Sigmoid colon (tissue), 4 donors: Measurements from ENCODE around the gene LRRC52.

Source experiments
- EP300 ChIP-seq, 4 donors: sonication (generic); formaldehyde crosslinking; IDR thresholded peaks; one replicate each; pipeline ENCODE4 v1.6.1; 2017; ENCODE audit warnings: antibody characterized with exemption in 4 of 4
- TF ChIP-seq, protein P1 (sequence below), 4 experiments: fragments of 450-650 bp in 3 of 4; fragments of 200-600 bp in 1 of 4; IDR thresholded peaks; one replicate each; pipeline ENCODE4 v1.5.1; 2016 to 2019; ENCODE audit warnings: antibody characterized with exemption in 4 of 4, mild to moderate bottlenecking in 3 of 4, moderate library complexity in 2 of 4

DNA sequence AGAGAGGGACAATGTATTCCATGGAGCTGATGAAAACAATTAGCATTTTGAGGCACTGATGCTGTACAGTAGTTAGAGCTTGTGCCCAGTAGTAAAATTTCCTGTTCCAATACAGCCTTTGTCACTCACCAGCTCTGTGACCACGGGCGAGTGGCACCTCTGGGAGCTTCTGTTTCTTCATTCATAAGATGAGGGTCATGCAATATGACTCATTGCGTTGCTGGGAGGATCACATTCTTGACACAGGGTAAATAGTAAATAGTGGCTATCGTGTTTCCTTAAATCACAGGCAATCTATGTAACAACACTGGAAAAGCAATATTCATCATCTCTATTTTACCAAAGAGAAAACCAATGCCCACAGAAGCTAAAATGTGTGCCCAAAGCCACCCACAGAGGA lies 4.5 kb upstream of the LRRC52 start:
- TF ChIP-seq, protein P1, sequence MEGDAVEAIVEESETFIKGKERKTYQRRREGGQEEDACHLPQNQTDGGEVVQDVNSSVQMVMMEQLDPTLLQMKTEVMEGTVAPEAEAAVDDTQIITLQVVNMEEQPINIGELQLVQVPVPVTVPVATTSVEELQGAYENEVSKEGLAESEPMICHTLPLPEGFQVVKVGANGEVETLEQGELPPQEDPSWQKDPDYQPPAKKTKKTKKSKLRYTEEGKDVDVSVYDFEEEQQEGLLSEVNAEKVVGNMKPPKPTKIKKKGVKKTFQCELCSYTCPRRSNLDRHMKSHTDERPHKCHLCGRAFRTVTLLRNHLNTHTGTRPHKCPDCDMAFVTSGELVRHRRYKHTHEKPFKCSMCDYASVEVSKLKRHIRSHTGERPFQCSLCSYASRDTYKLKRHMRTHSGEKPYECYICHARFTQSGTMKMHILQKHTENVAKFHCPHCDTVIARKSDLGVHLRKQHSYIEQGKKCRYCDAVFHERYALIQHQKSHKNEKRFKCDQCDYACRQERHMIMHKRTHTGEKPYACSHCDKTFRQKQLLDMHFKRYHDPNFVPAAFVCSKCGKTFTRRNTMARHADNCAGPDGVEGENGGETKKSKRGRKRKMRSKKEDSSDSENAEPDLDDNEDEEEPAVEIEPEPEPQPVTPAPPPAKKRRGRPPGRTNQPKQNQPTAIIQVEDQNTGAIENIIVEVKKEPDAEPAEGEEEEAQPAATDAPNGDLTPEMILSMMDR (IDR thresholded peaks at IDR 0.05): no peak
- TF ChIP-seq EP300 (IDR thresholded peaks at IDR 0.05): no peak
